OCI-LY3 (cell line): ENCODE measurements around the gene PDE9A.

Experiments
- CTCF ChIP-seq: fragments of 200-600, 300-600 bp; sonication (generic); IDR thresholded peaks from 2 replicates; pipeline ENCODE4 v1.5.1; 2014; ENCODE audit warnings: antibody characterized with exemption, low read length, low read depth
- EZH2phosphoT487 ChIP-seq: fragments of 200-600 bp; shearing (Covaris generic); IDR thresholded peaks from 2 replicates; pipeline ENCODE4 v1.6.1; 2018; ENCODE audit warnings: antibody characterized with exemption, mixed run types, low read depth

GRCh38 chr21:42757422-42757821 is 104.0 kb downstream of the PDE9A start:
- TF ChIP-seq CTCF: no peak
- TF ChIP-seq EZH2phosphoT487: no peak
